HEK293 (cell line): ENCODE results near the gene LRP1B.

Experiments used
- CTCF ChIA-PET: fragments of 350-600 bp; formaldehyde crosslinking; extraction: SDS; loops from one replicate; lab custom pipeline; 2021; ENCODE audit warnings: antibody characterized with exemption; lab: Yijun Ruan, JAX
- POLR2A ChIA-PET: fragments of 300-600 bp; formaldehyde crosslinking; extraction: SDS; loops from one replicate; lab custom pipeline; 2020; ENCODE audit warnings: antibody characterized with exemption, inconsistent platforms; lab: Yijun Ruan, JAX
- H3K27ac ChIP-seq: fragments of 200-500 bp; sonication (Bioruptor generic); 2 replicates; pipeline ENCODE4 v1.5.1; 2014; ENCODE audit warnings: low read depth, low read length, control low read depth, inconsistent platforms; ENCODE audit errors: extremely low read depth
- H3K36me3 ChIP-seq, 2 experiments: fragments of 200-500 bp in 1 of 2; sonication (Bioruptor generic) in 1 of 2; 1 replicate in 1 of 2; 2 replicates in 1 of 2; pipeline ENCODE4 v1.5.1; 2014 to 2017; ENCODE audit warnings: inconsistent platforms in 2 of 2, low read length in 2 of 2; ENCODE audit not compliant: control insufficient read depth in 2 of 2, insufficient read depth in 1 of 2
- H3K4me1 ChIP-seq: fragments of 200-500 bp; sonication (Bioruptor generic); 2 replicates; pipeline ENCODE4 v1.5.1; 2014; ENCODE audit warnings: mild to moderate bottlenecking, low read length, inconsistent platforms; ENCODE audit not compliant: control insufficient read depth, insufficient read depth
- H3K4me3 ChIP-seq: 2 replicates; pipeline ENCODE4 v1.5.1; 2011; ENCODE audit warnings: low read depth, mild to moderate bottlenecking, control low read depth, low read length, moderate library complexity
- H3K9me3 ChIP-seq: fragments of 200-500 bp; sonication (Bioruptor generic); 2 replicates; pipeline ENCODE4 v1.5.1; 2014; ENCODE audit warnings: low read depth, low read length, inconsistent platforms; ENCODE audit not compliant: control insufficient read depth, insufficient read depth
- GLIS1 ChIP-seq: fragments of 450-650 bp; formaldehyde crosslinking; IDR thresholded peaks from 2 replicates; pipeline ENCODE4 v1.5.1; 2016; ENCODE audit warnings: missing biosample characterization, missing genetic modification characterization
- KLF16 ChIP-seq: fragments of 450-650 bp; formaldehyde crosslinking; IDR thresholded peaks from 2 replicates; pipeline ENCODE4 v1.5.1; 2017; ENCODE audit warnings: missing biosample characterization, missing genetic modification characterization
- KLF7 ChIP-seq: fragments of 450-650 bp; formaldehyde crosslinking; IDR thresholded peaks from 2 replicates; pipeline ENCODE4 v1.5.1; 2016; ENCODE audit warnings: missing biosample characterization, missing genetic modification characterization, borderline replicate concordance
- MYNN ChIP-seq: fragments of 450-650 bp; formaldehyde crosslinking; IDR thresholded peaks from 2 replicates; pipeline ENCODE4 v1.5.1; 2016; ENCODE audit warnings: missing biosample characterization, missing genetic modification characterization, borderline replicate concordance
- REST ChIP-seq: fragments of 450-650 bp; formaldehyde crosslinking; IDR thresholded peaks from 2 replicates; pipeline ENCODE4 v1.5.1; 2016; ENCODE audit warnings: missing biosample characterization, missing genetic modification characterization
- TSHZ1 ChIP-seq: fragments of 450-650 bp; formaldehyde crosslinking; IDR thresholded peaks from 2 replicates; pipeline ENCODE4 v1.5.1; 2016; ENCODE audit warnings: missing biosample characterization, missing genetic modification characterization, borderline replicate concordance
- ZBTB1 ChIP-seq: fragments of 450-650 bp; formaldehyde crosslinking; IDR thresholded peaks from 2 replicates; pipeline ENCODE4 v1.5.1; 2016; ENCODE audit warnings: missing biosample characterization, missing genetic modification characterization
- ZBTB6 ChIP-seq: fragments of 450-650 bp; formaldehyde crosslinking; IDR thresholded peaks from 2 replicates; pipeline ENCODE4 v1.5.1; 2017; ENCODE audit warnings: missing biosample characterization, missing genetic modification characterization
- ZNF146 ChIP-seq: fragments of 450-650 bp; formaldehyde crosslinking; IDR thresholded peaks from 2 replicates; pipeline ENCODE4 v1.5.1; 2016; ENCODE audit warnings: missing biosample characterization, missing genetic modification characterization
- ZNF211 ChIP-seq: fragments of 450-650 bp; formaldehyde crosslinking; IDR thresholded peaks from 2 replicates; pipeline ENCODE4 v1.5.1; 2016; ENCODE audit warnings: low read depth, missing biosample characterization, missing genetic modification characterization
- ZNF274 ChIP-seq, 2 experiments: fragments of 200-500 bp in 1 of 2; fragments of 450-650 bp in 1 of 2; sonication (Bioruptor generic) in 1 of 2; formaldehyde crosslinking in 1 of 2; IDR thresholded peaks; 2 replicates each; pipeline versions ENCODE4 v1.5.1 to v1.6.1; 2014 to 2016; ENCODE audit warnings: borderline replicate concordance in 1 of 2, inconsistent platforms in 1 of 2, low read length in 1 of 2, missing biosample characterization in 1 of 2, missing genetic modification characterization in 1 of 2
- ZNF311 ChIP-seq: fragments of 450-650 bp; formaldehyde crosslinking; IDR thresholded peaks from 2 replicates; pipeline ENCODE4 v1.5.1; 2017; ENCODE audit warnings: missing biosample characterization, missing genetic modification characterization, borderline replicate concordance
- ZNF510 ChIP-seq: fragments of 450-650 bp; formaldehyde crosslinking; IDR thresholded peaks from 2 replicates; pipeline ENCODE4 v1.5.1; 2018; ENCODE audit warnings: mild to moderate bottlenecking, missing genetic modification characterization, missing biosample characterization; ENCODE audit not compliant: insufficient replicate concordance
- ZNF585B ChIP-seq: fragments of 450-650 bp; formaldehyde crosslinking; IDR thresholded peaks from 2 replicates; pipeline ENCODE4 v1.5.1; 2016; ENCODE audit warnings: missing biosample characterization, missing genetic modification characterization
- ZNF610 ChIP-seq: fragments of 450-650 bp; formaldehyde crosslinking; IDR thresholded peaks from 2 replicates; pipeline ENCODE4 v1.5.1; 2016; ENCODE audit warnings: missing biosample characterization, missing genetic modification characterization, borderline replicate concordance
- ZNF621 ChIP-seq: fragments of 450-650 bp; formaldehyde crosslinking; IDR thresholded peaks from 2 replicates; pipeline ENCODE4 v1.5.1; 2017; ENCODE audit warnings: missing biosample characterization, missing genetic modification characterization
- ZNF670 ChIP-seq: fragments of 450-650 bp; formaldehyde crosslinking; IDR thresholded peaks from 2 replicates; pipeline ENCODE4 v1.5.1; 2016; ENCODE audit warnings: missing biosample characterization, missing genetic modification characterization, low read depth
- ZNF776 ChIP-seq: fragments of 450-650 bp; formaldehyde crosslinking; IDR thresholded peaks from 2 replicates; pipeline ENCODE4 v1.5.0; 2017; ENCODE audit warnings: missing biosample characterization, missing genetic modification characterization, borderline replicate concordance
- TF ChIP-seq, protein P1 (sequence below): fragments of 450-650 bp; IDR thresholded peaks from 2 replicates; pipeline ENCODE4 v1.5.1; 2018; ENCODE audit warnings: missing biosample characterization, missing genetic modification characterization

LRP1B gene

GRCh38 chr2:141652308-141652707 is 478.5 kb downstream of the LRP1B start (continued):
- no peak for TF ChIP-seq ZBTB6 (tag by site-specific recombination)
- TF ChIP-seq ZNF211 (tag by site-specific recombination): no peak
- no peak for TF ChIP-seq ZNF146 (tag by site-specific recombination)
- no peak for TF ChIP-seq KLF16 (tag by site-specific recombination)
- no peak for TF ChIP-seq TSHZ1 (tag by site-specific recombination)
- TF ChIP-seq ZNF311 (tag by site-specific recombination): no peak

- Histone ChIP-seq H3K4me3 (no peak overlapping the region), H3K9me3 (no peaks in the 10 kb centered on the region), H3K27ac (no peak overlapping the region), H3K4me1 (no peaks in the 10 kb centered on the region)
- POLR2A ChIA-PET: no interaction called here
- TF ChIP-seq ZBTB1 (tag by site-specific recombination) (no peak), ZNF670 (no peak), ZNF274 (IDR thresholded peaks at IDR 0.05; ENCODE audit: low read length) (no peak), ZNF274 (tag by site-specific recombination; IDR thresholded peaks at IDR 0.05; ENCODE audit: borderline replicate concordance) (no peak), KLF7 (tag by site-specific recombination) (no peak), ZNF776 (tag by site-specific recombination) (no peak), MYNN (tag by site-specific recombination) (no peak), ZNF621 (tag by site-specific recombination) (no peak), REST (tag by site-specific recombination) (no peak), ZNF610 (tag by site-specific recombination) (no peak), ZNF510 (tag by site-specific recombination) (no peak), GLIS1 (tag by site-specific recombination) (no peak), ZNF585B (tag by site-specific recombination) (no peak), ZNF146 (tag by site-specific recombination) (no peak)
- TF ChIP-seq, protein P1, sequence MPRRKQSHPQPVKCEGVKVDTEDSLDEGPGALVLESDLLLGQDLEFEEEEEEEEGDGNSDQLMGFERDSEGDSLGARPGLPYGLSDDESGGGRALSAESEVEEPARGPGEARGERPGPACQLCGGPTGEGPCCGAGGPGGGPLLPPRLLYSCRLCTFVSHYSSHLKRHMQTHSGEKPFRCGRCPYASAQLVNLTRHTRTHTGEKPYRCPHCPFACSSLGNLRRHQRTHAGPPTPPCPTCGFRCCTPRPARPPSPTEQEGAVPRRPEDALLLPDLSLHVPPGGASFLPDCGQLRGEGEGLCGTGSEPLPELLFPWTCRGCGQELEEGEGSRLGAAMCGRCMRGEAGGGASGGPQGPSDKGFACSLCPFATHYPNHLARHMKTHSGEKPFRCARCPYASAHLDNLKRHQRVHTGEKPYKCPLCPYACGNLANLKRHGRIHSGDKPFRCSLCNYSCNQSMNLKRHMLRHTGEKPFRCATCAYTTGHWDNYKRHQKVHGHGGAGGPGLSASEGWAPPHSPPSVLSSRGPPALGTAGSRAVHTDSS: no peak
- TF ChIP-seq, all 188 proteins: peak for 0
- CTCF ChIA-PET: interaction anchor here (0.6 kb wide), 1 partner anchor 1614 kb away, joined by 3 read pairs; no protein-coding TSS in a partner anchor
- no peaks in the 10 kb centered on the region for H3K36me3 ChIP-seq
Measured at GRCh38 chr2:141647353-141647752, 483.5 kb downstream of the LRP1B start.
